HL-60 (cell line): ENCODE results near the gene L3MBTL4.

Experiments used
- DNase-seq, 2 experiments: peaks; one replicate each; pipeline ENCODE4 v3.0.0-alpha.2; 2010 to 2020; ENCODE audit warnings: low read depth in 1 of 2, low spot score in 1 of 2
- H3K27ac ChIP-seq: fragments of 250-450 bp; sonication (Bioruptor Pico); replicated peaks from 2 replicates; pipeline ENCODE4 v1.5.1; 2020; ENCODE audit warnings: mild to moderate bottlenecking, moderate library complexity
- H3K27me3 ChIP-seq: fragments of 250-450 bp; sonication (Bioruptor Pico); 2 replicates; pipeline ENCODE4 v1.5.1; 2021; ENCODE audit warnings: mild to moderate bottlenecking, moderate library complexity; ENCODE audit not compliant: insufficient read depth, poor library complexity, severe bottlenecking
- H3K4me3 ChIP-seq: replicated peaks from 2 replicates; pipeline ENCODE4 v1.5.1; 2011; ENCODE audit warnings: mild to moderate bottlenecking, control low read depth, low read length; ENCODE audit not compliant: insufficient read depth
- CTCF ChIP-seq: IDR thresholded peaks from one replicate; pipeline ENCODE4 v1.5.1; 2011; ENCODE audit warnings: low read length, control low read depth, inconsistent platforms; ENCODE audit not compliant: insufficient read depth
- GABPA ChIP-seq: IDR thresholded peaks from 2 replicates; pipeline ENCODE4 v1.6.1; 2012; ENCODE audit warnings: low read depth
- POLR2AphosphoS5 ChIP-seq: IDR thresholded peaks from 2 replicates; pipeline ENCODE4 v1.6.1; 2012; ENCODE audit warnings: low read depth
- REST ChIP-seq: IDR thresholded peaks from 2 replicates; pipeline ENCODE4 v1.6.1; 2012; ENCODE audit warnings: low read depth; ENCODE audit not compliant: insufficient replicate concordance
- SPI1 ChIP-seq: IDR thresholded peaks from 2 replicates; pipeline ENCODE4 v1.6.1; 2012; ENCODE audit warnings: low read depth, mild to moderate bottlenecking, borderline replicate concordance

Gene L3MBTL4

GRCh38 chr18:6161549-6161948 lies 253.2 kb downstream of the L3MBTL4 start:
- no peak for DNase-seq

GRCh38 chr18:6159426-6159825 lies 255.3 kb downstream of the L3MBTL4 start:
- Histone ChIP-seq H3K4me3 (no peak overlapping the region), H3K27me3 (no peaks in the 10 kb centered on the region), H3K27ac (no peak overlapping the region)
- no peak for TF ChIP-seq POLR2AphosphoS5
- TF ChIP-seq SPI1, result no peak
- no peak for TF ChIP-seq REST
- TF ChIP-seq CTCF, result no peak
- TF ChIP-seq GABPA, result no peak
- DNase-seq, result no peak

More at GRCh38 chr18:6161549-6161948, 253.2 kb downstream of the L3MBTL4 start:
- TF ChIP-seq CTCF (no peak), REST (no peak), GABPA (no peak), SPI1 (no peak), POLR2AphosphoS5 (no peak)
- Histone ChIP-seq H3K4me3 (no peak overlapping the region), H3K27me3 (no peaks in the 10 kb centered on the region), H3K27ac (no peak overlapping the region)

GRCh38 chr18:6158958-6159357 lies 255.8 kb downstream of the L3MBTL4 start:
- TF ChIP-seq REST (no peak), SPI1 (no peak), POLR2AphosphoS5 (no peak), GABPA (no peak), CTCF (no peak)

More at GRCh38 chr18:6158958-6159357, 255.8 kb downstream of the L3MBTL4 start:
- Histone ChIP-seq H3K27me3 (no peaks in the 10 kb centered on the region), H3K27ac (no peak overlapping the region), H3K4me3 (no peak overlapping the region)
- no peak for DNase-seq
